ENCODE data around the gene TPST1.

- TF ChIP-seq POLR2AphosphoS5 (IDR thresholded peaks at IDR 0.05; ENCODE audit: low read depth, low read length) (no peak), SMC3 (IDR thresholded peaks at IDR 0.05; ENCODE audit: low read depth, low read length) (no peak), CTCF (IDR thresholded peaks at IDR 0.05) (no peak), EZH2phosphoT487 (IDR thresholded peaks at IDR 0.05; ENCODE audit: borderline replicate concordance, low read depth) (no peak), FOXM1 (IDR thresholded peaks at IDR 0.05; ENCODE audit: low read depth) (no peak), MXI1 (IDR thresholded peaks at IDR 0.05; ENCODE audit: low read depth, low read length) (no peak), REST (IDR thresholded peaks at IDR 0.05; ENCODE audit: low read depth, low read length) (no peak), USF2 (IDR thresholded peaks at IDR 0.05; ENCODE audit: borderline replicate concordance, low read depth, low read length) (no peak), EP300 (IDR thresholded peaks at IDR 0.05; ENCODE audit: borderline replicate concordance in 1 of 2, low read depth in 1 of 2, low read length in 1 of 2) (no peak), MAX (IDR thresholded peaks at IDR 0.05; ENCODE audit: low read depth) (no peak), CHD2 (IDR thresholded peaks at IDR 0.05; ENCODE audit: low read length, partially characterized antibody) (no peak)
Measured at GRCh38 chr7:66233638-66234037, 28.5 kb downstream of the TPST1 start.

Data from SK-N-SH (cell line).